CD4-positive, alpha-beta T cell treated with Interleukin-21 for 1 hour (primary cell): Measurements from ENCODE around the gene NPR1.
"Not testable (repeated sequence)": the region's sequence is repeated elsewhere in the genome, so short reads cannot be mapped to it uniquely, and the experiment has no call there.

Experiments used
- DNase-seq: peaks from one replicate; pipeline ENCODE4 v3.0.0-alpha.2; 2020

Gene NPR1

GRCh38 chr1:153678519-153679336 is at the start of gene NPR1:
TSS of gene NPR1 (plus strand) at chr1:153678688. CDS start at chr1:153679109, 421 bp downstream.
- no peak for DNase-seq

DNA sequence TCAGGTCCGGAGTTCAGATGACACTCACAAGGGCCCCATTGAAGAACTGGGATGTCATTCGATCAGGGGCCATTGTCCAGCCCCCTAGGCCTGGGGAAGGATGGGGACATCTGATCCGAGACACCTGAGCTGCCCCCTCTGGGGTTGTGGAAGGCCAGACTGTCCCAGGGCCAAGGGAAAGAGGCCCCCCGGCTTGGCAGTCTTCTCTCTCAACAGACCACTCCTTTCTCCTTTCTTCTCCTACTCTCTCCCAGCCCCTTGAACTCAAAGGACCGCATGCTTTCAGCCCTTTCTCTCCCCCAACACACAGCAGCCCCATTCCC is 49.2 kb upstream of the NPR1 start:
- DNase-seq = no peak

GRCh38 chr1:153629971-153630370 is 48.5 kb upstream of the NPR1 start:
- DNase-seq = no peak

DNA sequence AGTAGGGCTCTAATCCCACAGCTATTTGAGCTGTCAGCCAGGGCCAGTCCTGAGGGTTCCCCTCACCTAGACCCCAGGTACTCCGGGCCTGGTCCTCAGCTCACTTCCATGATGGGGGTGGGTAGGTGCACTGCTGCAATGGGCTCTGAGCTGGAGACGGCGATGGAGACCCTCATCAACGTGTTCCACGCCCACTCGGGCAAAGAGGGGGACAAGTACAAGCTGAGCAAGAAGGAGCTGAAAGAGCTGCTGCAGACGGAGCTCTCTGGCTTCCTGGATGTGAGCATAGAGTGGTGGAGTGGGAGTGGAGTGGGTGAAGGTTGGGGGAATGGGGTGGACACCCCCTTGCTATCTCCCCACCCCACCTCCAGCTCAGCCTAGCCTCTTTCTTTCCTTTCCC is 48.1 kb upstream of the NPR1 start:
- DNase-seq = no peak

GRCh38 chr1:153631047-153632022 is 47.2 kb upstream of the NPR1 start:
- DNase-seq = no peak

DNA sequence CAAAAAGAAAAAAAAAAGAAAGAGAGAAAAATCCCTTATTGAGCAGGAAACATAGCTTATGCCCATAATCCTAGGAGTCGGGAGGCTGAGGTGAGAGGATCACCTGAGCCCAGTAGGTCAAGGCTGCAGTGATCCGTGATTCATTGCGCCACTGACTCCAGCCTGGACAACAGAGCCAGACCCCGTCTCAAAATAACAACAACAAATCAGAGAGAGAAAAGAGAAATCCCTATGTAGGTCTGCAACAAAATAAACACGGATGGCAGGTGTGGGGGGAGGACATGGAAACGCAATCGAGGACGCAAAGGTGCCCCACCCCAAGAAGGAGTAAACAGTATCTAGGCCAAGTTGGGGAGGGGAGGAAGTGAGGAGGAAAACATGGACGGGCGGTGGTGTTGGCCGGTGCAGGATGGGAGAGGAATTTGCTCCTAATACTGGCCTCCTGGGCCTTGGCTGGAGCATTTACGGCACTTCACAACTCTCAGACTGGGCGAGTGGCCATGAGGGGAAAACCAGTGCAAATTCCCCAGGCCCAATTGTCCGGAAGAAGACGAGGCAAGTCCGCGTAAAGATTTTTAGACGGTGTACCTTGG is 45.2 kb upstream of the NPR1 start:
- DNase-seq = no peak

DNA sequence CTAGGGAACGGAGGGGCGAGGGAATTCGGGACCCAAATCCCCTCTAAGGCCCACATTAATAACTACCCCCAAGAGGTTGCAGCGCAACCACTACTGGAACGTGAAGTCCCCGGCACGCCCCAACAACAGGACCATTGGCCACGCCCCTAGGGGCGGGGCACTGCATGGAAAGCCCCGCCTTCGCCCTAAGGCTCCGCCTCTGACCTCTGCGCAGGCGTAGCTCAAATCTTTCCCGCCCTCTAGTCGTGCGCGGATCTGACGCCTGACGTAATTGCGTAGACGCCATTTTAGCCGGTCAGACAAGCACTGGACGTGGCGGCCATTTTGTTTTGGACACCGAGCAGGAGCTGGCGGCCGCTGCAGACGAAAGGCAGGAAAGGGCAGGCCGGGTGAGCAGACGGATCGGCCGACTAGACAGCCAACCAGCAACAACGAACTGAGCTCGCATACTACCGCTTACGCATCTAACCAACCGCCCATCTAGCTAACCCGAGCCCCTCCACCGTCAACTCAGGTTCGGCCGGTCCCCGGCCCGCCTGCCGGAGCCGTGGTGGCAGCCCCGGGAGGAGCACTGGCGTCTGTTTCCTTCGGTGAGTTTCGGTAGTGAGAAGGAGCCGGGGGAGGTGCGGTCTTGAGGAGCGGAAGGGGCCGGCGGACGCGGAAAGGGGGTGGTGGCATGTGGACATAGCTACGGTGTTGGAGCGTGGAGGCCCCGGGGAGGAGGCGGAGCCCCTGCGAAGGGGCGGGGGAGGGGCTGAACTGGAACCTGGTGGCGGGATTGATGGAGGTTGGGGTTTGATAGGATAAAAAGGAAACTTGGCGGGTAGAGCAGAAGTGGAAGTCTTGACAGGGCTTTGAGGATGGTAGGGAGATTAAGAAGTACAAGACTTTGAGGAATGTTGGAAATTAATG is 44.5 kb upstream of the NPR1 start, which contains the start of gene CHTOP:
Gene CHTOP, plus strand, starts transcription at position 313 of the 912 bp plus-strand sequence. CDS start 2,523 bp downstream, outside the sequence.
- peak; percentile 97 for DNase-seq

- DNase-seq = no peak
Measured at GRCh38 chr1:153635872-153636271, 42.6 kb upstream of the NPR1 start.

GRCh38 chr1:153636312-153636711 is 42.2 kb upstream of the NPR1 start:
- DNase-seq = no peak

DNA sequence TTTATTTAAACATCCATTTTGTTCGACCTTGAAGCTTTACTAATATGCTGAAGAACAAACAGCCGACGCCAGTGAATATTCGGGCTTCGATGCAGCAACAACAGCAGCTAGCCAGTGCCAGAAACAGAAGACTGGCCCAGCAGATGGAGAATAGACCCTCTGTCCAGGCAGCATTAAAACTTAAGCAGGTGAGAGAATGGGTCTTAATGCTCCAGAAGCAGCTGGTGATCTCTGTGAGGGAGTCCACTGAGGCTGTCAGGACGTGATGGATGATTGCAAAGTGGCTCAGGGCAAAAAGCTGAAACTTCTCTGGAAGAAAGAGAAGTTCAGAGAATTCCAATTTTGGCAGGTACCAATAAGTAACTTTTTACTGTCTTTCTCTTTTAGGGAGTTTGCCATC is 40.2 kb upstream of the NPR1 start:
- no peak for DNase-seq

GRCh38 chr1:153639280-153639679 is 39.2 kb upstream of the NPR1 start:
- no peak for DNase-seq

GRCh38 chr1:153640213-153640612 is 38.3 kb upstream of the NPR1 start:
- not testable (repeated sequence) for DNase-seq

- DNase-seq = no peak
Measured at GRCh38 chr1:153640861-153641260, 37.6 kb upstream of the NPR1 start.

DNA sequence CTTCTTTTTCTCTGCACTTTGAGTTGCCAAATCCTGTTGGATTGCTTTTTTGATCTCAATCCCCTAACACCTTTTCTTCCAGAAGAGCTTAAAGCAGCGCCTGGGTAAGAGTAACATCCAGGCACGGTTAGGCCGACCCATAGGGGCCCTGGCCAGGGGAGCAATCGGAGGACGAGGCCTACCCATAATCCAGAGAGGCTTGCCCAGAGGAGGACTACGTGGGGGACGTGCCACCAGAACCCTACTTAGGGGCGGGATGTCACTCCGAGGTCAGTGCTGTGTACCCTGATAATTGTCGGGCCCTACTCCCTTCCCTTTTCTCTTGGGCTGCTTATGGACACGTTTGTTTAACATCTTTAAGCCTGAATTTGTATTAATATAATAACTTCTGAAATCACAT is 36.3 kb upstream of the NPR1 start:
- no peak for DNase-seq

GRCh38 chr1:153643100-153643499 is 35.4 kb upstream of the NPR1 start:
- no peak for DNase-seq

- DNase-seq = no peak
Measured at GRCh38 chr1:153643816-153644215, 34.7 kb upstream of the NPR1 start.

DNA sequence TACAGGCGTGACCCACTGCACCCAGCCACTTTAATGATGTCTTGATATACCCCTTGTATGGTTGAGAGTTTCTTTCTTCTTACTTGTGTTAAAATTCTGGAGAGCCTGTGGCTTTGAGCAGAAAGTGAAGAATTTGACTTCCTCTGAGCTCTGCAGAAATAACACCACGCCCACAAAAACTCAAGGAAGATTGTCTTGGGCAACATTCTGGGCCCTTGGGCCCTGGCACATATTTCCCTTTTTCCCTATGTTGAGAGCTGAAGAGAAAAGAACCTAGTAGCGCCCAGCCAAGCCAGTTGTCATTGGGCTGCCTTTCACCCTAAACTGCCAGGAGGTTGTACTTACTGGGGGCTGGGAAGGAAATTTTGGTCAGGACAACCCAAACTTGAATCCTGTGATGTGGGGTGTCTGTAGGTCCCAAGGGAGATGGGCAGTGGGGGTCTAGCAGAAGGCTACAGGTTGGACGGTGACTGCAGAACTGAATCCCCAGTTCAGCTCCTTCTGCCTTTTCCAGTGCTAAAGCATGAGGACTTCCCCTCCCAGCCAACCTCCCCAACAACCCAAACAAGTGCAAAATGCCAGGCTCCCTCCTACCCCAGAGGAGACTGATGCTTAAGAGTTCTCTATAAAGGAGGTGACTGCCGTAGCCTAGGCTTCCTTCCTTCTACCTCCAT is 31.7 kb upstream of the NPR1 start:
- no peak for DNase-seq

GRCh38 chr1:153647346-153647714 is 31.2 kb upstream of the NPR1 start:
- DNase-seq = no peak

- DNase-seq = no peak
Measured at GRCh38 chr1:153648000-153648643, 30.4 kb upstream of the NPR1 start.

DNA sequence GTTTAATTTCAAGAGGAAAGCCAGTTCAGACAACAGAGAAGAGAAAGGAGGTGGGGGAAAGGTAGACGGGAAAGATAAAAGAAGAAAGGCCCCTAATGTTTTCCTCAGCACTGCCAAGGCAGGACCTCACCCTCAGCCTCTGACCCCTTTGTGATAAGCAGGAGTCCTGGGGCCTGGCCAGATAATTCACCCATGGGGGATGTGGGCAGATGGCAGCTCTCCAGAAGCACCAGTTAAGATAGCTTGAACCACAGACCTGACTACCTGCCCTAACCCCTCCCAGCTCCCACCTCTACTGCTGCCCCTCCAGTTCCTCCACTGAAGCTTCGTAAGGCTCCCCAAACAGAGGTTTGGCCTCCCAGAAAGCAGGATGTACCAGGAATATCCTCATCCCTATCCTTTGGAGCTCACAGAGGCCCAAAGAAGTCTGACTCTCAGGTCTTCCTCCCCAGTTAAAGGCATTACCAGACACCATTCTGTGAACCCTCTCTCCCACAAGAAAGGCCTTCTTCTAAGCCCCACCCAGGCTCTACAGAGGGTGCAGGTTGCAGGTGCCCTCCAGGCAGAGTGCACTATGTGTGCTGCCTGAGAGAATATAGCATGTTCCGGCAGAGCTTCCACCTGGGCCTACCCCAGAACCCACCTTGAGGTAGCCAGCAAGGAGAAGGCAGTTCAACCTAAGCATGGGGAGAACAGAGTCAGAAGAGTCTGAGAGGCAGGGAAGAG is 29.2 kb upstream of the NPR1 start:
- no peak for DNase-seq

DNA sequence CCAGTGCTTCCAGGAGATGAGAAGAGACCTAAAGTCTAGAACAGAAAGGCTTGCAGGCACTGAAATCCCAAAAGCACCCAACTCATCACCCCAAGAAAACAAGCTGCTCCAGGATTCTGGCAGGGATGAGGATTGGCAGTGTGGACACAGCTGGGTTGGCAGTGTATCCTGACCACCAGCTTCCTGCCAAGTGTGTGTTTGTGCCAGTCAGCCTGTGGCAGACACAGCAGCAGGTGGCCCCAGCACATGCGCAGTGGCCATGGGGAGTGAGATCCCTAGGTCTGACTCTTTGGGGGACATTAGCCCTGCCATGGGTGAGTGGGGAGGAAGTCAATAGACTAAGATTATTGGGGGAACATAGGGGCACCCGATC is 28.6 kb upstream of the NPR1 start:
- no peak for DNase-seq
